B cell (primary cell): ENCODE data around the gene MAP4K2. TPM values are rescaled to one million over a fixed set of nuclear protein-coding genes. Genes with fewer than 3 reads are reported as not detected.

ENCODE experiments used
- ATAC-seq: fragments of 200-7000 bp; cut with Tn5 transposase; one replicate; pipeline ENCODE4 v1.10.0; 2021; ENCODE audit warnings: low read depth, mild to moderate bottlenecking, moderate number of reproducible peaks, moderate library complexity
- CTCF ChIA-PET: fragments of 350-600 bp; sonication (Branson Sonifier 250); formaldehyde crosslinking; loops from one replicate; lab custom pipeline; 2021; ENCODE audit warnings: antibody characterized with exemption, inconsistent platforms; lab: Charles Lee
- POLR2A ChIA-PET: fragments of 350-600 bp; sonication (Branson Sonifier 250); formaldehyde crosslinking; loops from one replicate; lab custom pipeline; 2021; ENCODE audit warnings: antibody characterized with exemption; lab: Charles Lee
- DNase-seq: peaks from one replicate; pipeline ENCODE4 v3.0.0; 2013
- H2AFZ ChIP-seq: 2 replicates; pipeline ENCODE4 v1.6.1; 2012; ENCODE audit warnings: mild to moderate bottlenecking, low read depth, low read length; ENCODE audit not compliant: insufficient read depth, poor library complexity, severe bottlenecking
- H3K27ac ChIP-seq, 2 donors: 1 replicate in 1 of 2; 2 replicates in 1 of 2; pipeline ENCODE4 v1.5.1; 2012 to 2013; ENCODE audit warnings: low read length in 2 of 2, mild to moderate bottlenecking in 2 of 2, moderate library complexity in 1 of 2
- H3K27me3 ChIP-seq, 4 experiments: fragments of 200-600 bp in 1 of 4; sonication (generic) in 1 of 4; replicated peaks in 1 of 4; 1 replicate in 2 of 4; 2 replicates in 2 of 4; pipeline versions ENCODE4 v1.6.1 to v1.7.0; 2013 to 2016; ENCODE audit warnings: low read length in 3 of 4, mild to moderate bottlenecking in 2 of 4, mixed read lengths in 1 of 4, moderate library complexity in 1 of 4; ENCODE audit not compliant: insufficient read depth in 4 of 4, control insufficient read depth in 3 of 4; ENCODE audit errors: control extremely low read depth in 1 of 4
- H3K36me3 ChIP-seq, 2 experiments: replicated peaks in 1 of 2; 1 replicate in 1 of 2; 2 replicates in 1 of 2; pipeline versions ENCODE4 v1.6.1 to v1.7.1; 2013; ENCODE audit warnings: low read length in 1 of 2; ENCODE audit not compliant: insufficient read depth in 2 of 2, control insufficient read depth in 1 of 2; ENCODE audit errors: control extremely low read depth in 1 of 2, extremely low read depth in 1 of 2
- H3K4me1 ChIP-seq, 2 donors: fragments of 200-600 bp in 1 of 2; sonication (generic) in 1 of 2; 1 replicate in 1 of 2; 2 replicates in 1 of 2; pipeline versions ENCODE4 v1.5.1 to v1.6.1; 2013 to 2017; ENCODE audit warnings: low read length in 2 of 2; ENCODE audit not compliant: control insufficient read depth in 2 of 2, insufficient read depth in 2 of 2
- H3K4me2 ChIP-seq: replicated peaks from 2 replicates; pipeline ENCODE3; 2012; ENCODE audit warnings: mild to moderate bottlenecking, low read depth, low read length; ENCODE audit not compliant: poor library complexity, severe bottlenecking
- H3K4me3 ChIP-seq, 5 experiments: fragments of 200-600 bp in 1 of 5; sonication (generic) in 1 of 5; 1 replicate in 3 of 5; 2 replicates in 2 of 5; pipeline versions ENCODE4 v1.5.1 to v1.7.0; 2011 to 2016; ENCODE audit warnings: low read length in 4 of 5, mild to moderate bottlenecking in 4 of 5, low read depth in 2 of 5, control low read depth in 1 of 5, moderate library complexity in 1 of 5; ENCODE audit not compliant: insufficient read depth in 1 of 5; ENCODE audit errors: control extremely low read depth in 1 of 5, extremely low read depth in 1 of 5
- H3K79me2 ChIP-seq: fragments of 200-600 bp; sonication (generic); one replicate; pipeline ENCODE4 v1.6.0; 2016; ENCODE audit warnings: low read length; ENCODE audit not compliant: control insufficient read depth, insufficient read depth
- H3K9ac ChIP-seq: fragments of 200-600 bp; sonication (generic); 2 replicates; pipeline ENCODE4 v1.6.1; 2017; ENCODE audit warnings: mild to moderate bottlenecking, low read length, moderate library complexity
- H3K9me3 ChIP-seq, 3 donors: one replicate each; pipeline versions ENCODE4 v1.6.1 to v1.7.1; 2013; ENCODE audit warnings: low read length in 2 of 3; ENCODE audit not compliant: control insufficient read depth in 2 of 3, insufficient read depth in 1 of 3; ENCODE audit errors: control extremely low read depth in 1 of 3
- H4K20me1 ChIP-seq: 2 replicates; pipeline ENCODE4 v1.6.0; 2012; ENCODE audit warnings: mild to moderate bottlenecking, low read length; ENCODE audit not compliant: insufficient read depth, control insufficient read depth, poor library complexity, severe bottlenecking
- H3K27ac Mint-ChIP-seq: one replicate; pipeline ENCODE4 v1.8.0; 2021; ENCODE audit warnings: mixed read lengths
- H3K27me3 Mint-ChIP-seq: one replicate; pipeline ENCODE4 v1.8.0; 2021; ENCODE audit warnings: mixed read lengths
- H3K4me1 Mint-ChIP-seq: one replicate; pipeline ENCODE4 v1.8.0; 2021; ENCODE audit warnings: mixed read lengths
- H3K4me3 Mint-ChIP-seq: one replicate; pipeline ENCODE4 v1.8.0; 2021; ENCODE audit warnings: mixed read lengths
- H3K9me3 Mint-ChIP-seq: one replicate; pipeline ENCODE4 v1.8.0; 2022; ENCODE audit warnings: mixed read lengths; ENCODE audit not compliant: insufficient read depth
- EZH2 ChIP-seq: IDR thresholded peaks from 2 replicates; pipeline ENCODE4 v1.6.1; 2012; ENCODE audit warnings: borderline replicate concordance, low read depth, mild to moderate bottlenecking, moderate library complexity, low read length; ENCODE audit not compliant: insufficient read depth, poor library complexity, severe bottlenecking
- WGBS: methylation state at CpG from one replicate; pipeline ENCODE4 v1.1.5; 2013; ENCODE audit warnings: missing lambda C conversion rate; ENCODE audit not compliant: insufficient coverage; 5-methylcytosine and 5-hydroxymethylcytosine counted together
- intact Hi-C: fragments of 100-400 bp; cut with micrococcal nuclease; formaldehyde crosslinking; loops from one replicate; pipeline ENCODE4 v1.10.0; 2022
- polyA plus RNA-seq: library from polyadenylated mRNA; depleted of rRNA; stranded (reverse); fragments of >200 nt; gene quantifications from 2 replicates; pipeline ENCODE4 v1.2.3, GENCODE V29; 2012
- total RNA-seq, 2 donors: library from RNA; stranded (reverse); fragments of 120-200 nt in 1 of 2; gene quantifications; 1 replicate in 1 of 2; 2 replicates in 1 of 2; pipeline versions ENCODE4 v1.2.3 to v1.2.4, GENCODE V29; 2013 to 2022
- TF ChIP-seq, protein P1 (sequence below): fragments of 200-600 bp; IDR thresholded peaks from one replicate; pipeline ENCODE4 v1.8.0; 2022; ENCODE audit warnings: antibody characterized with exemption, mild to moderate bottlenecking

MAP4K2 gene
- total and polyA plus RNA-seq, 2 donors (not counting 1 experiment from before 2014, with no cell fraction given): 118 to 163 TPM

DNA sequence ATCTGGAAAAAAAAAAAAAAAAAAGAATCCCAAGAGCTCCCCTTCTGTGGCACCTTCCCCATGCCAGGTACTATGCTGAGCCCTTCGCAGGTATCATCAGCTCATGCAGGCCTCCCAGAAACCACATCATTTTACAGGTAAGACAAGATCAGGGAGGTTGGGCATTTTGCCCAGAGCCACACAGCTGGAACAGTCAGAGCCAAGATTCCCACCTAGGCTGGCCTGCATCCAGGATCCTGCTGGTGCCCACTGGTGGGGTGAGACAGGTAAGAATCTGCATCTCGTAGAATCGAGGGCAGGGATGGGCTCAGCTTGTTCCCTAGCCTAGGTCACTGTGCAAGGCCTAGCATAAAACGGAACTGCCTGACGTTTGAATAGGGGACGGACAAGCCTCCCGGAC is 23.0 kb upstream of the MAP4K2 start:
- ChIA-PET CTCF (no interaction called here), POLR2A (interaction anchor here (1.0 kb wide), 1 partner anchor 24 kb away, joined by 3 read pairs; no protein-coding TSS in a partner anchor)
- no peaks in the 10 kb centered on the region for H4K20me1 ChIP-seq
- intact Hi-C loops: no loop called here
- no peak overlapping the region for H3K27ac ChIP-seq
- no peaks in the 10 kb centered on the region for H3K27me3 ChIP-seq
- no peak overlapping the region for H3K27ac Mint-ChIP-seq
- no peaks in the 10 kb centered on the region for H3K79me2 ChIP-seq
- H3K9ac ChIP-seq: no peak overlapping the region
- H2AFZ ChIP-seq: no peak overlapping the region
- no peaks in the 10 kb centered on the region for H3K27me3 Mint-ChIP-seq
- no peak overlapping the region for H3K4me2 ChIP-seq
- 100% methylated on average over 6 of the region's 7 CpGs for WGBS
- no peak overlapping the region for H3K4me3 Mint-ChIP-seq
- TF ChIP-seq EZH2: no peak
- TF ChIP-seq, protein P1, sequence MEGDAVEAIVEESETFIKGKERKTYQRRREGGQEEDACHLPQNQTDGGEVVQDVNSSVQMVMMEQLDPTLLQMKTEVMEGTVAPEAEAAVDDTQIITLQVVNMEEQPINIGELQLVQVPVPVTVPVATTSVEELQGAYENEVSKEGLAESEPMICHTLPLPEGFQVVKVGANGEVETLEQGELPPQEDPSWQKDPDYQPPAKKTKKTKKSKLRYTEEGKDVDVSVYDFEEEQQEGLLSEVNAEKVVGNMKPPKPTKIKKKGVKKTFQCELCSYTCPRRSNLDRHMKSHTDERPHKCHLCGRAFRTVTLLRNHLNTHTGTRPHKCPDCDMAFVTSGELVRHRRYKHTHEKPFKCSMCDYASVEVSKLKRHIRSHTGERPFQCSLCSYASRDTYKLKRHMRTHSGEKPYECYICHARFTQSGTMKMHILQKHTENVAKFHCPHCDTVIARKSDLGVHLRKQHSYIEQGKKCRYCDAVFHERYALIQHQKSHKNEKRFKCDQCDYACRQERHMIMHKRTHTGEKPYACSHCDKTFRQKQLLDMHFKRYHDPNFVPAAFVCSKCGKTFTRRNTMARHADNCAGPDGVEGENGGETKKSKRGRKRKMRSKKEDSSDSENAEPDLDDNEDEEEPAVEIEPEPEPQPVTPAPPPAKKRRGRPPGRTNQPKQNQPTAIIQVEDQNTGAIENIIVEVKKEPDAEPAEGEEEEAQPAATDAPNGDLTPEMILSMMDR: no peak
- no peak for DNase-seq
- no peaks in the 10 kb centered on the region for H3K9me3 ChIP-seq
- no peaks in the 10 kb centered on the region for H3K36me3 ChIP-seq
- H3K4me1 ChIP-seq: no peaks in the 10 kb centered on the region
- ATAC-seq: no peak
- no peak overlapping the region for H3K4me3 ChIP-seq
- H3K4me1 Mint-ChIP-seq: peaks cover 2% of the 10 kb centered on the region
- H3K9me3 Mint-ChIP-seq: no peaks in the 10 kb centered on the region

GRCh38 chr11:64823568-64824119 is 20.6 kb upstream of the MAP4K2 start:
- CTCF ChIA-PET: no interaction called here
- no peak overlapping the region for H3K27ac Mint-ChIP-seq
- POLR2A ChIA-PET: no interaction called here

More at GRCh38 chr11:64823568-64824119, 20.6 kb upstream of the MAP4K2 start:
- no peak overlapping the region for H3K4me2 ChIP-seq
- H2AFZ ChIP-seq: no peak overlapping the region
- intact Hi-C loops: no loop called here
- WGBS: 89% methylated on average over 11 of the region's 11 CpGs
- no peaks in the 10 kb centered on the region for H3K79me2 ChIP-seq
- no peak overlapping the region for H3K27ac ChIP-seq
- no peaks in the 10 kb centered on the region for H3K4me1 Mint-ChIP-seq
- H3K4me1 ChIP-seq: no peaks in the 10 kb centered on the region
- H3K36me3 ChIP-seq: no peaks in the 10 kb centered on the region
- H4K20me1 ChIP-seq: no peaks in the 10 kb centered on the region
- no peaks in the 10 kb centered on the region for H3K27me3 Mint-ChIP-seq
- H3K4me3 Mint-ChIP-seq: no peak overlapping the region
- no peak overlapping the region for H3K9ac ChIP-seq
- ATAC-seq (no peak), DNase-seq (no peak)
- TF ChIP-seq, protein P1: no peak
- TF ChIP-seq EZH2: no peak
- no peaks in the 10 kb centered on the region for H3K27me3 ChIP-seq
- no peaks in the 10 kb centered on the region for H3K9me3 ChIP-seq
- no peak overlapping the region for H3K4me3 ChIP-seq
- H3K9me3 Mint-ChIP-seq: no peaks in the 10 kb centered on the region
